Smooth muscle cell of the brain vasculature (primary cell): ENCODE data around the gene FOXA1.
"Not testable (repeated sequence)": the region's sequence is repeated elsewhere in the genome, so short reads cannot be mapped to it uniquely, and the experiment has no call there.

Experiments
- DNase-seq: peaks from one replicate; pipeline ENCODE4 v3.0.0-alpha.2; 2012; ENCODE audit warnings: low read depth, low spot score

Gene FOXA1

DNA sequence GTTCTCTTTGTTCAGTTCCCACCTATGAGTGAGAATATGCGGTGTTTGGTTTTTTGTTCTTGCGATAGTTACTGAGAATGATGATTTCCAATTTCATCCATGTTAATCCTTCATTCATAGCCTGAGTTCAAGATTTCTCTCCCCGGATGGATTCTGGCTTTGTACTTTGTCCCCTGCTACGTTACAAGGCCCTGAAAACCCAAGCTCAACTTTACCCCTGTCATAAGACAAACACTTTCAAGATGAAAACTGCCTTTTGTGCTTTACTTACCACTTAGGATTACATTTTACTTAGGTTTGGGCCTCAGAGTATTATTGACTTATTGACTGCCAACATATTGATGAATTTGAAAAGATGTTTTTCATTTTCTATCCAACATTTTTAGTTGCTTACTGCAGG, 36.3 kb downstream of the FOXA1 start:
- DNase-seq, result no peak

DNA sequence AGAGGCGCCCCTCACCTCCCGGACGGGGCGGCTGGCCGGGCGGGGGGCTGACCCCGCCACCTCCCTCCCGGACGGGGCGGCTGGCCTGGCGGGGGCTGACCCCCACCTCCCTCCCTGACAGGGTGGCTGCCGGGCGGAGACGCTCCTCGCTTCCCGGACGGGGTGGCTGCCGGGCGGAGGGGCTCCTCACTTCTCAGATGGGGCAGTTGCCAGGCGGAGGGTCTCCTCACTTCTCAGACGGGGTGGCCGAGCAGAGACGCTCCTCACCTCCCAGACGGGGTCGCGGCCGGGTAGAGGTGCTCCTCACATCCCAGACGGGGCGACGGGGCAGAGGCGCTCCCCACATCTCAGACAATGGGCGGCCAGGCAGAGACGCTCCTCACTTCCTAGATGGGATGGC, 39.5 kb downstream of the FOXA1 start:
- not testable (repeated sequence) for DNase-seq

DNA sequence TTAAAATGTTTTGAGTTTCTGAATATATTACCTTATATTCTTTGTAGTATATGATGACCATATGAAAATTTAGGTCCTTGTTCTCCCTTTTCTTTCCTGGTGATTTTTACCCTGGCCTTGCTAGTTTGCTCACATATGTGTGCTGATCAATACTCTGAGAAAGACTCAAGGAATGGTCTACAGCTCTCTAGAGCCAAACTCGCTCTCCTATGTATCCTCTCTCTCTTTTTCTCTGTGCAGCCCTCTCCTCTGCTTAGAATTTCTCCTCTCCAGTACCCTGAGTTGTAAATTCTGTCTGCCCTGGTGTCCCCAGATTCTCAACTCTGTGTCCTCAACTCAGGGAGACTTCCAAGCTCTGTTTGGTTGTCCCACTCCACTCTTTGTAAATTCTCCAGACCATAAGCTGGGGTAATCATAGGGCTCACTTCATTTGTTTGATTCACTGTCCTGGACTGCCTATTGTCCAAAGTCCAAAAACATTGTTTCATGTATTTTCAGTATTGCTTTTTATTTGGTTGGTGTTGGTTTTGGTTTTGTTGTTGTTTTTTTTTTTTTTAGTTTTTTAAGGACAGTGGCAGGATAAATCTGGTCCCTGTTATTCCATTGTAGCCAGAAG, 41.0 kb downstream of the FOXA1 start:
- no peak for DNase-seq

DNA sequence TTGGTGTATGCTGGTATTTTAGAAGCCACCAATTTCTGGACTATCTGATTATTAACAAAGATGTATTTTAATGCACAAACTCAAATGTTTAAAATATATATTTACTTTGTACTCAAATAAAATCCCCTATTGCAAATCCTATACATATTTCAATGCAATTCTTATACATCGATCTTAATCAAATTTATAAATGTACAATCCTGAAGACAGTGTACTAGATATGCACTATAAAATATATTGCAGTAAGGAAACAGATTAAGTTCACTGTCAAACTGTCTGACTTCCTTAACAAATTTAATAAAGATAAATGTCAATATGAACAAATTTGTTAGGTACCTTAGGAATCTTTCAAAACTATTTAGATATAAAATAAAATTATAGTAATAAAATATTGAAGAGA, 43.9 kb downstream of the FOXA1 start:
- no peak for DNase-seq

DNA sequence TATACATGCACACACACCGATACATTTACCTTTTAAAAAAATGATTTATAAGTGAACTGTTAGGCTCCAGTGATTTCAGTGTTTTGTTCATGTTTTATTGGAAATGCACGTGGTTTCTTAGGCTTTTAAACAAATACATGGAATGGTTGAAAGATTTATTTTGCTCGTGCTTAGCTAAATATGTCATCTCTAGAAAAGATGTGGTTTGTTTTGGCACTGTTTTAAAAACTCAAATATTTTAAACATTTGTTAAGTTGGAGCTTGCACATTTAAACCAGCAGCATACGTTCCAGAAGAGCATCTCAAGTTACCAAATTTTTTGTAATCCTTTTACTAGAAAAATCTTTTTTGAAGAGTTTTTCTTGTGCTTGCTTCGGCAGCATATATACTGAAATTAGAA, 44.5 kb downstream of the FOXA1 start:
- DNase-seq, result peak; percentile 18

DNA sequence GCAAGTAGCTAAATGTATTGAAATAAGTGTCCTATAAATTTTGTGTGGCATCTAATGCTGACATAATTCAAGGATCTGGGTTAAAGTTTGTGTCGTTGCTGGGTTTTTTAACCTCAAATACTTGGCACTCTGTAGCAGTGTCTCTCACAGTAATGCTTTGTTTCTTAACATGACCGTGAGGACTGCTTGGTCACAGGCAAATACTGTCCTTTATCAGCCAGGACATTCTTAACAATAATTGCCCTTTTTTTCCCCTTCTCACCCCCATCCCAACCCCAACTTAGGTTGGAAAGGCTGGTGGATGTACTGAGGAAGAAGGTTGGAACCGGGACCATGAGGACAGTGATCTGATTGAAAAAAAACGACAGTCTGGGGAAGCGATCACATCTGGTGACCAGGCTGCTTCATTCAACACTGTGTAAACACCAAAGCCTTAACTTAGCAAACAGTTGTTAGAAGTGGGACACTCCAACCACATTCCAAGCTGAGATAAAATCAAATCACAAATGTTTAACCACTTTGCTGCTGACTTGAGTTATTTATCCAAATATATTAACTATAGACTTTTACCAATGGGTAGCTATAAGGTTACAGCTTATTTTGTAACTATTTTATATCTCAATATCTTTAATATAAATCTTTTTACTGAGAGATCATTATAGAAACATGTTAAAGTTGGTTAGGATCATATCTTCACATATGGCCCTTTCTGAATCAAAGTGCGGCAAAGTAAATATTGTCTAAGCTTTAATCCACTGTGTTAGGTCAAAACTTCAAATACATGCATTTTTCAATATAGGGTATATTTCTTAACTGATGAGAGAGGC, 48.2 kb downstream of the FOXA1 start:
- DNase-seq, result no peak

DNA sequence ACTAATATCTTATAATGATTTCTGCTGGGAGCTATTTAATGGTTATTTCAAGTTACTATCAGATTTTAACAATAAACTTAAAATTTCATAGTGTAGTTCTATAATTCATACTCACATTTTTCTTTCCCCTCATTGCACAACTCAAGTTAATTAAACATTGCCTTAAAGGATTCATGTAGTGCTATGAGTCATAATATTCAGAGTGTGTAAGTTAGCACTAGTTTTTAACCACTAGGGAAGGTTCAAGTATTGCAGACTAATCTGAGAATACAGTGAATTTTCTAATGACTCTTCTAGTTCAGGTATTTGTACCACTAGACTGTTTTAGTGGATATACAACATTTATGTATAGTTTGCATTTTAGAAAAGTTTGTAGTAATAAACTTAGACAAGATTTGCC, 49.9 kb downstream of the FOXA1 start:
- DNase-seq, result no peak

DNA sequence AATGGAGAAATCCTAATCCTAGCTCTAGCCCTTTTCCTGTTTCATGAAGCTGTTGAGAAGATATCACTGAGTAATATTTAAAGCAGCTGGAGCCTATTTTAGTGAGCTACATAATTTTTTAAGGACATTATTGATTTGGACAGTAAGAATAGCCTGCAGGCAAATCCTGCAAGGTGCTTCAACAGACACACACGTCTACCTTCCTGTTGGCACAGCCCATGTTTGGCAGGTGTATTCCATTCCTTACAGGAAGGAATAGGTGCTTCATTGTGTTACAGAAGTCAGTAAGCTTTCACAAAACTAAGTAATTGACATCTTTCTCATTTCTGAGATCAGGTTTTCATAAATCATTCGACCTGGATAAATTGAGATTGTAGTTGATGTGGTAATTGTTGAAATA, 50.6 kb downstream of the FOXA1 start:
- no peak for DNase-seq

DNA sequence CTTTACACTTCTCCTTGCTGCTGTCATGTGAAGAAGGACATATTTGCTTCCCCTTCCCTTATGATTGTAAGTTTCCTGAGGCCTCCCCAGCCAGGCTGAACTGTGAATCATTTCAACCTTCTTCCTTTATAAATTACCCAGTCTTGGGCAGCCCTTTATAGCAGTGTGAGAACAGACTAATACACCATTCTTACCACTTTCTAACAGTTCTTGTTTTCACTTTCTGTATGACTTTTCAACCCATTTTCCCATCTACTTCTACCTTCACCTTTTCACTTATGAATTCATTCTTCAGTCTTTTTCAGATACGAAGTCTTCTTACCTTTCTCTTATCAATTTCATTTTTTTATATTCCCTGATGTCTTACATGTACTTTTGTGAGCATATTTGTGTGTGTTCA, 55.1 kb downstream of the FOXA1 start:
- no peak for DNase-seq
